Keratinocyte (primary cell): Measurements from ENCODE around the gene DACT1. TPM values are rescaled to one million over a fixed set of nuclear protein-coding genes. Genes with fewer than 3 reads are reported as not detected.

ENCODE experiments used
- DNase-seq: peaks from one replicate; pipeline ENCODE4 v3.0.0-alpha.2; 2011; ENCODE audit warnings: low read depth, missing footprints, low spot score
- FAIRE-seq: peaks from 2 replicates; lab custom pipeline; 2011; peaks lifted over from hg19 to GRCh38; lab: Jason Lieb, UNC
- H2AFZ ChIP-seq: 2 replicates; pipeline ENCODE4 v1.6.0; 2012; ENCODE audit warnings: low read length, control low read depth, inconsistent platforms; ENCODE audit not compliant: control insufficient read depth
- H3K27ac ChIP-seq: 2 replicates; pipeline ENCODE4 v1.5.1; 2011; ENCODE audit warnings: low read length; ENCODE audit not compliant: control insufficient read depth, insufficient read depth
- H3K27me3 ChIP-seq: 3 replicates; pipeline ENCODE4 v1.6.0; 2011; ENCODE audit warnings: low read length; ENCODE audit not compliant: control insufficient read depth, insufficient read depth; ENCODE audit errors: extremely low read depth
- H3K36me3 ChIP-seq, 2 experiments: 2 replicates in 1 of 2; 3 replicates in 1 of 2; pipeline ENCODE4 v1.5.1; 2011; ENCODE audit warnings: low read length in 2 of 2, mild to moderate bottlenecking in 1 of 2; ENCODE audit not compliant: control insufficient read depth in 2 of 2, insufficient read depth in 2 of 2; ENCODE audit errors: extremely low read depth in 1 of 2
- H3K4me1 ChIP-seq: 3 replicates; pipeline ENCODE4 v1.5.1; 2011; ENCODE audit warnings: low read length; ENCODE audit not compliant: control insufficient read depth, insufficient read depth; ENCODE audit errors: extremely low read depth
- H3K4me2 ChIP-seq: 3 replicates; pipeline ENCODE4 v1.6.0; 2011; ENCODE audit warnings: low read depth, low read length; ENCODE audit not compliant: control insufficient read depth, insufficient read depth; ENCODE audit errors: extremely low read depth
- H3K4me3 ChIP-seq, 3 experiments: fragments of 200-600 bp in 1 of 3; sonication (generic) in 1 of 3; 2 replicates in 2 of 3; 3 replicates in 1 of 3; pipeline ENCODE4 v1.5.1; 2011 to 2016; ENCODE audit warnings: low read length in 3 of 3, mild to moderate bottlenecking in 3 of 3, control low read depth in 2 of 3, inconsistent platforms in 1 of 3, low read depth in 1 of 3, mixed read lengths in 1 of 3, mixed run types in 1 of 3, moderate library complexity in 1 of 3; ENCODE audit not compliant: control insufficient read depth in 2 of 3, insufficient read depth in 2 of 3; ENCODE audit errors: extremely low read depth in 1 of 3
- H3K79me2 ChIP-seq: 2 replicates; pipeline ENCODE4 v1.6.0; 2012; ENCODE audit warnings: low read length; ENCODE audit not compliant: control insufficient read depth, insufficient read depth
- H3K9ac ChIP-seq: 3 replicates; pipeline ENCODE4 v1.6.0; 2011; ENCODE audit warnings: low read length; ENCODE audit not compliant: control insufficient read depth, insufficient read depth; ENCODE audit errors: extremely low read depth
- H3K9me1 ChIP-seq: 3 replicates; pipeline ENCODE4 v1.6.0; 2011; ENCODE audit warnings: low read length; ENCODE audit not compliant: control insufficient read depth, insufficient read depth; ENCODE audit errors: extremely low read depth
- H3K9me3 ChIP-seq: 2 replicates; pipeline ENCODE4 v1.5.1; 2012; ENCODE audit warnings: low read depth, low read length; ENCODE audit not compliant: control insufficient read depth
- H4K20me1 ChIP-seq: 3 replicates; pipeline ENCODE4 v1.6.0; 2011; ENCODE audit warnings: low read length; ENCODE audit not compliant: control insufficient read depth, insufficient read depth; ENCODE audit errors: extremely low read depth
- EZH2 ChIP-seq: IDR thresholded peaks from one replicate; pipeline ENCODE4 v1.6.1; 2012; ENCODE audit warnings: inconsistent platforms, mild to moderate bottlenecking, low read length, moderate library complexity
- dilution Hi-C: fragments of 300-500 bp; cut with MboI; formaldehyde crosslinking; loops from one replicate; pipeline ENCODE4 v1.7.0; 2020; ENCODE audit warnings: low sequenced_read_pairs; ENCODE audit not compliant: extremely low pct_ligation_motif_present
- polyA plus RNA-seq, 5 experiments: library from polyadenylated mRNA; depleted of rRNA in 3 of 5; stranded (reverse) in 3 of 5; stranded (forward) in 1 of 5; unstranded in 1 of 5; fragments of >200 nt; gene quantifications; 1 replicate in 1 of 5; 2 replicates in 3 of 5; 3 replicates in 1 of 5; pipeline versions ENCODE4 v1.2.1 to v1.2.3, GENCODE V29; 2011 to 2012; ENCODE audit warnings: missing spikeins in 2 of 5, low read depth in 1 of 5, low replicate concordance in 1 of 5
- TF ChIP-seq, protein P1 (sequence below), 3 experiments: IDR thresholded peaks in 1 of 3; conservative IDR thresholded peaks in 1 of 3; optimal IDR thresholded peaks in 1 of 3; 2 replicates in 2 of 3; 3 replicates in 1 of 3; pipeline versions ENCODE3 to v1.5.1; 2011; ENCODE audit warnings: low read length in 3 of 3, mild to moderate bottlenecking in 3 of 3, moderate library complexity in 2 of 3, control low read depth in 1 of 3, inconsistent platforms in 1 of 3; ENCODE audit not compliant: insufficient read depth in 2 of 3; ENCODE audit errors: extremely low read depth in 1 of 3

DACT1 gene
- polyA plus RNA-seq, 1 donor (not counting 4 experiments of a cell fraction or from before 2014, with no cell fraction given): 0.10 TPM

DNA sequence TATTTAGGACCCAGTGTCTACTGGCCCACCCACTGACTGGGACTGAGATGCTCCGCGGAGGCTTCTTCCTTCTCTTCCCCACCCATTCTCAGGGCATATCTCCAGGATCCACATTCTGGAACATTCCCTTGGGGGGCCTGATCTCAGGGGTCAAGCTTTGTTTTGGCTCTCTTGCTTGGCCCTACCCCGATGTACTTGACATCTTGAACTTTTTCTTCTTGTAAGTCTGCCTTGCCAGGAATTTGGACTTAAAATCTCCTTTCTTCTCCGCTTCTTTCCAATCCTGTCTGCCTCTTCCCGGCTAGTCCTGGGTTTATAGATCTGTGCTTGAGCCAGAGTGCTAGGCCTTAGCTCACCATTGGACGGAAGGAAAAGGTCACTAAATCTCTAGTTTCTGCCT is 22.1 kb downstream of the DACT1 start:
- Histone ChIP-seq H3K27ac (no peak overlapping the region), H4K20me1 (no peaks in the 10 kb centered on the region), H2AFZ (no peak overlapping the region), H3K36me3 (no peaks in the 10 kb centered on the region), H3K9me3 (no peaks in the 10 kb centered on the region), H3K9ac (no peak overlapping the region), H3K4me2 (no peak overlapping the region), H3K4me3 (no peak overlapping the region), H3K9me1 (no peaks in the 10 kb centered on the region), H3K4me1 (peaks cover 8% of the 10 kb centered on the region), H3K27me3 (no peaks in the 10 kb centered on the region), H3K79me2 (no peaks in the 10 kb centered on the region)
- FAIRE-seq: no peak
- dilution Hi-C loops: no loop called here
- TF ChIP-seq, protein P1, sequence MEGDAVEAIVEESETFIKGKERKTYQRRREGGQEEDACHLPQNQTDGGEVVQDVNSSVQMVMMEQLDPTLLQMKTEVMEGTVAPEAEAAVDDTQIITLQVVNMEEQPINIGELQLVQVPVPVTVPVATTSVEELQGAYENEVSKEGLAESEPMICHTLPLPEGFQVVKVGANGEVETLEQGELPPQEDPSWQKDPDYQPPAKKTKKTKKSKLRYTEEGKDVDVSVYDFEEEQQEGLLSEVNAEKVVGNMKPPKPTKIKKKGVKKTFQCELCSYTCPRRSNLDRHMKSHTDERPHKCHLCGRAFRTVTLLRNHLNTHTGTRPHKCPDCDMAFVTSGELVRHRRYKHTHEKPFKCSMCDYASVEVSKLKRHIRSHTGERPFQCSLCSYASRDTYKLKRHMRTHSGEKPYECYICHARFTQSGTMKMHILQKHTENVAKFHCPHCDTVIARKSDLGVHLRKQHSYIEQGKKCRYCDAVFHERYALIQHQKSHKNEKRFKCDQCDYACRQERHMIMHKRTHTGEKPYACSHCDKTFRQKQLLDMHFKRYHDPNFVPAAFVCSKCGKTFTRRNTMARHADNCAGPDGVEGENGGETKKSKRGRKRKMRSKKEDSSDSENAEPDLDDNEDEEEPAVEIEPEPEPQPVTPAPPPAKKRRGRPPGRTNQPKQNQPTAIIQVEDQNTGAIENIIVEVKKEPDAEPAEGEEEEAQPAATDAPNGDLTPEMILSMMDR (optimal IDR thresholded peaks at IDR 0.05 in 1 of 3, IDR thresholded peaks at IDR 0.05 in 1 of 3, conservative IDR thresholded peaks at IDR 0.05 in 1 of 3; ENCODE audit: extremely low read depth in 1 of 3, insufficient read depth in 2 of 3, low read length in 3 of 3): no peak
- no peak for TF ChIP-seq EZH2
- DNase-seq: no peak

DNA sequence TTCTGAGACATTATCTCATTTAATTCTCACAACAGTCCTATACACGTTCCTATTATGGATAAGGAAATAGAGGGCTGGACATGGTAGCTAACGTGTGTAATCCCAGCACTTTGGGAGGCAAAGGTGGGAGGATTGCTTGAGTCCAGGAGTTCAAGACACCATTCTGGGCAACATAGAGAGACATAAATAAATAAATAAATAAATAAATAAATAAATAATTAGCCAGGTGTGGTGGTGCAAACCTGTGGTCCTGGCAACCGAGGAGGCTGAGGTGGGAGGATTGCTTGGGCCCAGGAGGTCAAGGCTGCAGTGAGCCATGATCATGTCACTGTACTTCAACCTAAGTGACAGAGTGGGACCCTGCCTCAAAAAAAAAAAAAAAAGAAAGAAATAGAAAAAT is 22.6 kb downstream of the DACT1 start:
- no peak for DNase-seq
- H4K20me1 ChIP-seq: no peaks in the 10 kb centered on the region

More for the DNA sequence above, 22.6 kb downstream of the DACT1 start:
- Histone ChIP-seq H3K36me3 (no peaks in the 10 kb centered on the region), H3K4me3 (no peak overlapping the region), H3K4me1 (peaks cover 8% of the 10 kb centered on the region), H3K79me2 (no peaks in the 10 kb centered on the region), H3K27me3 (no peaks in the 10 kb centered on the region), H3K4me2 (no peak overlapping the region), H3K9me3 (no peaks in the 10 kb centered on the region), H3K27ac (no peak overlapping the region), H3K9me1 (no peaks in the 10 kb centered on the region), H3K9ac (no peak overlapping the region), H2AFZ (no peak overlapping the region)
- dilution Hi-C loops: no loop called here
- TF ChIP-seq, protein P1 (optimal IDR thresholded peaks at IDR 0.05 in 1 of 3, IDR thresholded peaks at IDR 0.05 in 1 of 3, conservative IDR thresholded peaks at IDR 0.05 in 1 of 3; ENCODE audit: extremely low read depth in 1 of 3, insufficient read depth in 2 of 3, low read length in 3 of 3): no peak
- TF ChIP-seq EZH2: no peak
- no peak for FAIRE-seq
